BJ (cell line): ENCODE results near the gene RFX2. TPM values are rescaled to one million over a fixed set of nuclear protein-coding genes. Genes with fewer than 3 reads are reported as not detected.

Experiments
- CTCF ChIA-PET: fragments of 350-600 bp; formaldehyde crosslinking; extraction: SDS; loops from one replicate; lab custom pipeline; 2021; ENCODE audit warnings: antibody characterized with exemption, inconsistent platforms; lab: Yijun Ruan, JAX
- POLR2A ChIA-PET: fragments of 300-600 bp; sonication (Branson Sonifier 250); formaldehyde crosslinking; extraction: SDS; loops from one replicate; lab custom pipeline; 2021; ENCODE audit warnings: antibody characterized with exemption; lab: Charles Lee
- DNase-seq: peaks from one replicate; pipeline ENCODE4 v3.0.0-alpha.2; 2011; ENCODE audit warnings: low read depth
- H3K27me3 ChIP-seq: 2 replicates; pipeline ENCODE4 v1.6.0; 2011; ENCODE audit warnings: low read length; ENCODE audit not compliant: control insufficient read depth, insufficient read depth
- H3K36me3 ChIP-seq: 2 replicates; pipeline ENCODE4 v1.5.1; 2011; ENCODE audit warnings: low read length; ENCODE audit not compliant: control insufficient read depth, insufficient read depth
- H3K4me3 ChIP-seq: 2 replicates; pipeline ENCODE4 v1.5.1; 2011; ENCODE audit warnings: low read depth, mild to moderate bottlenecking, control low read depth, low read length
- polyA plus RNA-seq: library from polyadenylated mRNA; depleted of rRNA; stranded (reverse); fragments of >200 nt; gene quantifications from 2 replicates; pipeline ENCODE4 v1.2.3, GENCODE V29; 2011
- TF ChIP-seq, protein P1 (sequence below): IDR thresholded peaks from 2 replicates; pipeline ENCODE4 v1.5.1; 2011; ENCODE audit warnings: low read depth, mild to moderate bottlenecking, control low read depth, inconsistent platforms, low read length, moderate library complexity; ENCODE audit not compliant: insufficient read depth

Gene RFX2
- polyA plus RNA-seq, 1 experiment = 5.7 TPM

DNA sequence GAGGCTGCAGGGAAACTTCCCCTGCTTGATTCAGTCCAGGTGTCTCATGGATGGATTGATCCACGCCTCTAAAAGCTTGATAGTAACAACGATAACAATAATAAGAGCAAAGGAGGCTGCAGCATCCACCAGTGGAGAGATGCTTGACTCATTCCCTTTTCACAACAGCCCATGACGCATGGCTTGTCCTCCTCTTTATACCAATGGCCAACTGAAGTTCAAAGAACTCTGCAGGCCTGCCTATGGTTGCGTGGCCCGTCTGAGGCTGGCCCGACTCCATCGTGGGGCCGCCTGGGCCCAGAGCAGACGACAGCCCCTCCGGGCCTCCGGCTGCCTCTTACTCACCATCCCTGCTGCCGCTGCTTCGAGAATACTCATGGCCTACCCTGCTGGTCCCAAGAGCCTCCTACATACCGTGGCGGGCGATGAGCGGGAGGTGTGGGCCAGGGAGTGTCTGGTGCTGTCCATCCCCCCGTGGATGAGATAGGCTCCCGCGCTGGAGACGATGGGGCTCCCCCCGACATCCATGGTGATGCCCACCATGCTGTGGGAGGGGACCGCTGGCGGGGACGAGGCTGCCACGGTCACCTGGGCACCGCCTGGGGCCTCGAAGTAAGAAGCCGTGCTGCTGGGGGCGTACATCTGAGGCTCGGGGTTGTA is 70.6 kb downstream of the RFX2 start:
- Histone ChIP-seq H3K27me3 (no peaks in the 10 kb centered on the region), H3K36me3 (peaks cover 2% of the 10 kb centered on the region), H3K4me3 (no peak overlapping the region)
- TF ChIP-seq, protein P1, sequence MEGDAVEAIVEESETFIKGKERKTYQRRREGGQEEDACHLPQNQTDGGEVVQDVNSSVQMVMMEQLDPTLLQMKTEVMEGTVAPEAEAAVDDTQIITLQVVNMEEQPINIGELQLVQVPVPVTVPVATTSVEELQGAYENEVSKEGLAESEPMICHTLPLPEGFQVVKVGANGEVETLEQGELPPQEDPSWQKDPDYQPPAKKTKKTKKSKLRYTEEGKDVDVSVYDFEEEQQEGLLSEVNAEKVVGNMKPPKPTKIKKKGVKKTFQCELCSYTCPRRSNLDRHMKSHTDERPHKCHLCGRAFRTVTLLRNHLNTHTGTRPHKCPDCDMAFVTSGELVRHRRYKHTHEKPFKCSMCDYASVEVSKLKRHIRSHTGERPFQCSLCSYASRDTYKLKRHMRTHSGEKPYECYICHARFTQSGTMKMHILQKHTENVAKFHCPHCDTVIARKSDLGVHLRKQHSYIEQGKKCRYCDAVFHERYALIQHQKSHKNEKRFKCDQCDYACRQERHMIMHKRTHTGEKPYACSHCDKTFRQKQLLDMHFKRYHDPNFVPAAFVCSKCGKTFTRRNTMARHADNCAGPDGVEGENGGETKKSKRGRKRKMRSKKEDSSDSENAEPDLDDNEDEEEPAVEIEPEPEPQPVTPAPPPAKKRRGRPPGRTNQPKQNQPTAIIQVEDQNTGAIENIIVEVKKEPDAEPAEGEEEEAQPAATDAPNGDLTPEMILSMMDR = no peak
- POLR2A ChIA-PET = interaction anchor here (0.6 kb wide), 1 partner anchor 309 kb away, joined by 3 read pairs; no protein-coding TSS in a partner anchor
- CTCF ChIA-PET = no interaction called here
- DNase-seq = no peak

DNA sequence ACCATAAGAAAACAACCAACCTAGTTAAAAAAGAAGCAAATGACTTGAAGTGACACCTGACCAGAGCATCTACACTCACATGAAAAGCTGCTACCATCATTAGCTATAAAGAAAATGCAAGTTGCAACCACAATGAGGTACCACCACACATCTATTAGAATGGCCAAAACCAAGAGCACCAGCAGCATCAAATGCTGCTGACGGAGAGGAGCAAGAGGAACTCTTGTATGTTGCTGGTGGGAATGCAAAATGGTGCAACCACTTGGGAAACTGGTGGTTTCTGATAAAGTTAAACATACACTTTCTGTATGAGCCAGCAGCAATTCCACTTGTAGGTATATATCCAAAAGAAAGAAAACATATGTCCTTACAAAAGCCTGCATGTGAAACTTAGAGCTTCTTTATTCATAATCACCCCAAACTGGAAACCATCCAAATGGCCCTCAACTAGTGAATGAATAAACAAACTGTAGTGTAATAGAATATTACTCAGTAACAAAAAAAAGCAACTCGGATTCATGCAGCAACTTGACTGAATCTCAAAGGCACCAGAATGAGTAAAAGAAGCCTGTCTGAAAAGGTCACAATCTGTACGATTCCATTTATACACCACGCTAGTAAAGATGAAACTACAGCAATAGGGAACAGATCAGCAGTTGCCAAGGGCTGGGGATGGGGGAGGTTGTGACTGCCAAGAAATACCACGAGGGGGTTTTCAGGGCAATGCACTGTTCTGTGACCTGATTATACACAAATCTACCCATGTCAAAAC is 71.5 kb downstream of the RFX2 start:
- DNase-seq = no peak
- H3K4me3 ChIP-seq = no peak overlapping the region
- TF ChIP-seq, protein P1 = no peak
- peaks cover 2% of the 10 kb centered on the region for H3K36me3 ChIP-seq
- no peaks in the 10 kb centered on the region for H3K27me3 ChIP-seq
- ChIA-PET POLR2A (no interaction called here), CTCF (interaction anchor here (1.3 to 1.6 kb wide), 2 partner anchors 10 to 16 kb away, joined by 5 to 6 read pairs; no protein-coding TSS in a partner anchor)

DNA sequence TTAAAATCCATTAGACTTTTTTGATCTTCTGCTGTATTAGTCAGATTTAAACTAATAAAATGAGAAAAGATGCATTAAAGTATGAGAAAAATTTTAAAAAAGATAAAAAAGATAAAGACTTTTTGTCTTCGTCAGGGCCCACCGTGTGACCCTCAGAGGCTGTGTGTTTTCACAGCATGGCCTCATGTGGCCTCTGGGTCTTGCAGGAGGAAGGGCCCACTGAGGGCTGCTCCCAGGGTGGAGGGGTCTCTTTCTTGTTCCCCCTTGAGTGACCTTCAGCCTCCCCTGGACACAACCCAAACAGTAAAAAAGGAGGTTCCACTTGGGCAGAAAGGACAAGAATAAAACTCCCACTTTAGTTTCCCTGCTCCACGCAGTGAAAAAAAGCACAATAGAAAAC is 75.3 kb downstream of the RFX2 start:
- Histone ChIP-seq H3K27me3 (no peaks in the 10 kb centered on the region), H3K36me3 (no peaks in the 10 kb centered on the region; the same call in none of the 2 replicates), H3K4me3 (no peak overlapping the region)
- DNase-seq = no peak
- ChIA-PET POLR2A (no interaction called here), CTCF (interaction anchor here (2.3 to 4.5 kb wide), 2 partner anchors 12 to 13 kb away, joined by 13 read pairs; no protein-coding TSS in a partner anchor)
- TF ChIP-seq, protein P1 = no peak

DNA sequence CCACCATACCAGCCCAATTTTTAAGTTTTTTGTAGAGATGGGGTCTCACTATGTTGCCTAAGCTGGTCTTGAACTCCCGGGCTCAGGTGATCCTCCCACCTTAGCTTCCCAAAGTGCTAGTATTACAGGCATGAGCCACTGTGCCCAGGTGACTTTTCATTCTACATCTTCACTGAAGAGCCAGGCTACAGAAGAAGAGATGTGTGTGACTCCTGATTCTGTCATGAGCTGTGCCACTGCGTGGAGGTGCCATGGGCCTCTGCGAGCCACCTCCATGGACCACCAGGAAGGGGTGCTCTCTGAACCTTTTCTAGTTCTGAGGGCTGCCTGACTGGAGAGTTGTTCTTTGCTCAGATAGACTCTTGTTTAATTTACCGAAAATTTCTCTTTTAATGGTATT is 75.8 kb downstream of the RFX2 start:
- ChIA-PET POLR2A (no interaction called here), CTCF (interaction anchor here (0.7 to 4.5 kb wide), 3 partner anchors 12 to 47 kb away, joined by 3 to 13 read pairs (median 13); no protein-coding TSS in a partner anchor)
- no peak overlapping the region for H3K4me3 ChIP-seq

More for the DNA sequence above, 75.8 kb downstream of the RFX2 start:
- TF ChIP-seq, protein P1 = no peak
- no peak for DNase-seq
- Histone ChIP-seq H3K36me3 (no peaks in the 10 kb centered on the region; the same call in none of the 2 replicates), H3K27me3 (no peaks in the 10 kb centered on the region)
